NCI-H1417 (cell line): ENCODE data around the gene PDE4D.
"Not testable (repeated sequence)": the region's sequence is repeated elsewhere in the genome, so short reads cannot be mapped to it uniquely, and the experiment has no call there.

Experiments used
- DNase-seq, 3 experiments: peaks; one replicate each; lab custom pipeline; 2025; lab: John Stamatoyannopoulos, UW

The PDE4D gene

DNA sequence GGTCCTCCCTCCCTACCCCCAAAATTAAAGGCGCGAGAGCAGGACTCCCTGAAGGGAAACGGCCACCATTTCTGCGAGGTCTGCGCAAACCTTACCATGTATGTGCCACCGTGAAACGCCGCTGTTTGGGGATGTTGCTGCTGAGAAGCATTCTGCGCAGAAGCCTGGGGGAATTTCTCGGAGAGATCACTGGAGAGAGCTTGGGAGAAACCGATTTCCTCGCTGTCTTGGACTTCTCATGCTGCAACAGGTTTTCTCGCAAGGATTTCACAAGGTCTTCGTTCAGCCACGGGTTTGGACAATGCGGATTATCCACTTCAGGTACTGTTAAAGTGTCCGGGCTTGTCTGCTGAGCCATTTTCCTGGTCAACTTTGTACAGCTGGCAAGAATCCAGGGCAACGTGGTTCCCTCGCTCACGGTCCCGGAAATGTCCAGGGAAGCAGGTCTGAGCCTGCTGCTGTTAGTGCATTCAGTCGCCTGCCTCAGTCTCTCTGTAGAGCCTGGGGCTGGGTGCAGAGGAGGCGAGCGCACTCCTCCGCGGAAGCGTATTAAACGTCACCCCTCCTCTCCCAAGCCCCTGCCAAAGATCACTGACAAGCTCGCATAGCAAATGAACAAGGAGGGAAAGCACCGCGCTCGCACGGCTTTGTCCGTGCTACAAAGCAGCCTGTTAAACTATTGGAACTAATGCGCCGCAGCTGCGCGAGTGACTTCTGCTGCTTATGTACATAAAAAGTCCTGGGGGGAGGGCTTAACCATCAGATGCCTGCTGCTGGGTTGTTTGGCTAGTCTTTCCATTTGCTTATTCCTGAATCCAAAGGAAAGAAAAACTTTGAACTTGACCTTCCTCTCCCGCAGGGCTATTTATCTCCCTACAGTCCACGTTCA lies 125.1 kb downstream of the PDE4D start:
- DNase-seq, result peak; percentile 42 to 93 (median 81)

GRCh38 chr5:59767681-59768151 lies 125.8 kb downstream of the PDE4D start:
- peak in 1 of 3 experiments; percentile 38 for DNase-seq

DNA sequence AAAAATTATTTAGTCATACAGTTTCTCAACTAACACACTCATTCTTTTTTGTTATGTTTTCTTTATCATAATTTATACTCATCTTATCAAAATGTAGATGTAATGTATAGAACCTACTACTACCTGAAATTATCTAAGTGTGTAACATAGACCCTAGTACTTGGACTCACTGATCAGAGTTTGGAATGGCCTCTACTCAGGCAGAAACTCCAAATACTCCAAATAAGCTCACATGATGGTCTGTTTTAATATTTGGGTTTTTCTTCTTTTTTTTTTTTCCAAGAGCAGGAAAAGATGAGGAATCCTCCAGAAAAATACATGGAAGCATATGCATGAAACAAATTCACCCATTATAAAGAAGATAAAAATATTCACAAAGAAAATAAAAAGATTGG lies 126.3 kb downstream of the PDE4D start:
- no peak for DNase-seq

DNA sequence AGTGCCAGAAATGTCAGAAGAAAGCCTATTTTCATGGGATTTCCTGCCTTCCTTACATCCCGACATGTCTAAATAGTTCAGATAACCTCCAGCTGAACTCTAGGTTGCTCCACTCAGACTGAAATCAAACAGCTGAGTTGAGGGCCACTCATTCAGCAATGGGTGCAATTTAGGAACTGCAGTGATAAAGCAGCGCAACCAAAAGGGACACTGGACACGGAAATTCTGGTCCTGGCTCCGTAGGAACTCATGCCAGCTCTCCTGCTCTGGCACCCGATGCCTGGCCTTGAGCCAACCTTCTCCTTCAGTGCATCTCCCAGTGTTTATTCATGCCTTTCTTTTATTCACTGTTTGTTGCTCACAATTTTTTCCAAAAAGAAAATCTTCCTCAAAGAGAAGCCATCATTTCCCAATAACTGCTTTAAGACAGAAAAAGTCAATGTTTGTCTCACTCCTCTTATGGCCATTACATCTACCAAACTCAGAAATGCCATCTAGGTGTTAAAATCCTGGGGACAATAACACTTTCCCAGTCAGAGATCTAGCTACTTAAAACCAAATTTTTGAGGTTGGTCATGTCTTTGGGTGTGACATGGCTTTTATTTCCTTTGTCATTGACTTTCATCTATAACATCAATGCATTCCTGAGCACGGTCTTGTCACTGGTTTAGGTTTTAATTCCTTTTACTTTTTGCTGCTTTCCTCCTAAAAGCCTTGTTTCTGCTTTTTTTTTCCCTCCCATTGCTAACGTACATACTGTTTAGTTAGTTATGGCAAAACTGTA lies 126.9 kb downstream of the PDE4D start:
- DNase-seq, result peak in 2 of 3 experiments; percentile 10

DNA sequence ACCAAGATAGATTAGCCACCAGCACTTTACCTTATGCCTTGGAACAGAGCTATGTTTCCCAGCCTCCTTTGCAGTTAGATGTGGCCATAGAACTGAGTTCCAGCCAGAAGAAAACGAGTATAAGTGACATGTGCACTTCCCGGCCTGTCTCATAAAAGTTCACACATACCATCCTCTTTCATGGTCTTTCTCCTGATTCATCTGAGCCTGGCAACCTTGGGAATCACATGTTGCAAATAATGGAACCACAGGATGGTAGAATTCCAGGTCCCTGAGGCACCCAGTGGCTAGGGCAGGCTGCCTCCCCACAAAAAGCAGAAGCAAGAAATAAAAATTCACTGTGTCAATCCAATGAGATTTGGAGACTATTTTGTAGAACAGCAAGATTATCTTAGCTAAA lies 128.1 kb downstream of the PDE4D start:
- no peak for DNase-seq

- DNase-seq, result peak in 1 of 3 experiments; percentile 22
Measured at GRCh38 chr5:59764361-59764760, 129.2 kb downstream of the PDE4D start.

- DNase-seq, result no peak
Measured at GRCh38 chr5:59763541-59763940, 130.0 kb downstream of the PDE4D start.

DNA sequence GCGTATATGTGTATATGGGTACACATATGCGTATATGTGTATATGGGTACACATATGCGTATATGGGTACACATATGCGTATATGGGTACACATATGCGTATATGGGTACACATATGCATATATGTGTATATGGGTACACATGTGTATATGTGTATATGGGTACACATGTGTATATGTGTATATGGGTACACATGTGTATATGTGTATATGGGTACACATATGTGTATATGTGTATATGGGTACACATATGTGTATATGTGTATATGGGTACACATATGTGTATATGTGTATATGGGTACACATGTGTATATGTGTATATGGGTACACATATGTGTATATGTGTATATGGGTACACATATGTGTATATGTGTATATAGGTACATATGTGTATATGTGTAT lies 131.3 kb downstream of the PDE4D start:
- not testable (repeated sequence) for DNase-seq

DNA sequence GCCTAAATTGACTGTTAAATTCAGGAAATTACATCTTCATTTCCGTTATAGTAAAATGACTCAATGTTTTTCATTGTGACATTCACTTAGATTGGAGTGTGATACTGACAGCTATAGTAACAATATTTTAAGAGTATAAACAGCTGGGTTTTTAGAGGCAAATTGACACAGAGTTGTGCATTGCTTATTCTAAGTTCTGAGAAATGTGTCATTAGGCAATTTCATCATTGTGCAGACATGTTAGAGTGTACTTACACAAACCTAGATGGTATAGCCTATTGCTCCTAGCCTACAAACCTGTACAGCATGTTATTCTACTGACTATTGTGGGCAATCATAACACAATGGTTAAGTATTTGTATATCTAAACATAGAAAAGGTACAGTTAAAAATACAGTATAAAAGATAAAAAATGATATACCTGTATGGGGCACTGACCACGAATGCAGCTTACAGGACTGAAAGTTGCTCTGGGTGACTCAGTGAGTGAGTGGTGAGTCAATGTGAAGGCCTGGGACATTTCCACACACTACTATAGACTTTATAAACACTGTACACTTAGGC lies 132.7 kb downstream of the PDE4D start:
- no peak for DNase-seq

GRCh38 chr5:59759600-59760351 lies 133.8 kb downstream of the PDE4D start:
- no peak for DNase-seq

- no peak for DNase-seq
Measured at GRCh38 chr5:59758566-59758965, 135.0 kb downstream of the PDE4D start.

GRCh38 chr5:59757442-59757841 lies 136.1 kb downstream of the PDE4D start:
- DNase-seq, result peak in 1 of 3 experiments; percentile 16

GRCh38 chr5:59756373-59757035 lies 137.0 kb downstream of the PDE4D start:
- DNase-seq, result no peak

GRCh38 chr5:59755476-59755875 lies 138.1 kb downstream of the PDE4D start:
- DNase-seq, result peak in 1 of 3 experiments; percentile 55

DNA sequence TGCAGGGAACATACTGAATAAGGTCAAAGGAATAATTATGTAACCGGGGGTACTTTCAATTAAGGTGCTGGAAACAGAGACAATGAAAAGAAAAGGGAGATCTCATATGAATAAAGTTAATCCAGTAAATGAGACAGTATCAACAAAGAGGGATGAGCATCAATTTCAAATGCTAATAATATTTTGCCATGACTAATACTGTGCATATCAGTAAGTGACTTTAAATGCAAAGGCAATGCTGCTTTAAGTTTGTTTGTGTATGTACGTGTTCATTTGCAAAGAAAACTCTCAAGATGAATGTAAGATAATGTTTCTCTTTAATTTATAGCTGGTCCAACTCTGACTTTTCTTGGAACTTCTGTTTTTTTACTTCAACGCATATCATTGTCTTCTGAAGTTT lies 139.9 kb downstream of the PDE4D start:
- DNase-seq, result no peak

- no peak for DNase-seq
Measured at GRCh38 chr5:59749782-59750520, 143.6 kb downstream of the PDE4D start.

DNA sequence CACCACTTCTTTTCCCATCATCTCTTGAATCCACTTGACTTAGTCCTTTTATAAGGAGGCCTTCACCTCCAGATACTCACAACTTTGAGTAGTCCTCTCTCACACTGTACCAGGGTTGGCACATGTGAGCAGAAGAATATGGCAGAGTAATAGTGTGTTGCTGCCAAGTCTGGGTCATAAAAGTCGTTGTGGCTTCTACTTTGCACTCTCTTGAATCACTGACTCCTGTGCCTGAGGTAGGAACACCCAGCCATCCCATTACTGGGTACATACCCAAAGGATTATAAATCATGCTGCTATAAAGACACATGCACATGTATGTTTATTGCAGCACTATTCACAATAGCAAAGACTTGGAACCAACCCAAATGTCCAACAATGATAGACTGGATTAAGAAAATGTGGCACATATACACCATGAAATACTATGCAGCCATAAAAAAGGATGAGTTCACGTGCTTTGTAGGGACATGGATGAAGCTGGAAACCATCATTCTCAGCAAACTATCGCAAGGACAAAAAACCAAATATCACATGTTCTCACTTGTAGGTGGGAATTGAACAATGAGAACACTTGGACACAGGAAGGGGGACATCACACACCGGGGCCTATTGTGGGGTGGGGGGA lies 145.4 kb downstream of the PDE4D start:
- not testable (repeated sequence) for DNase-seq

DNA sequence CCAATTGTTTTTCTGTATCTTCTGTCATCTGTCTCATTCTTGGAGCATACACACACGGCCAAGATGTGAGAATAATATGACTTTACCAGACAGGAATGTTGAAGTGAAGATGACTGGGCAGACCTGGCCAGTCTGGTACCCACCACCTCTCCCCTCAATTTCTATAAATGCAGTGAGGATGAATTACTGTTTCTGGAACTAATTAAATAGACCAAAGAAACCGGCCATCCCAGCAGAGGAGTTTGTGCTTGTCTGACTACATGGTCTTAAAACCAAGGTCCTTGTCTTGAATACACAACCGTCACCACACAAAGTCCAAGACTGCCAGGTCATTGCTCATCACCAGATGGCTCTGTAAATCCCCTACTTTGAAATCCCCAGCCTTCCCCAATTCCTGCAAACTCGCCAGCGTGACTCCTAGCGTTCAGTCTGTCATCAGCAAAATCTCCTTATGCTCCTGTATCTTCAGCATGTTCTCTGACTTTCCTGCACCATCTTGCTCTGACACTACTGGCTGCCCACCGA lies 147.2 kb downstream of the PDE4D start:
- DNase-seq, result no peak

DNA sequence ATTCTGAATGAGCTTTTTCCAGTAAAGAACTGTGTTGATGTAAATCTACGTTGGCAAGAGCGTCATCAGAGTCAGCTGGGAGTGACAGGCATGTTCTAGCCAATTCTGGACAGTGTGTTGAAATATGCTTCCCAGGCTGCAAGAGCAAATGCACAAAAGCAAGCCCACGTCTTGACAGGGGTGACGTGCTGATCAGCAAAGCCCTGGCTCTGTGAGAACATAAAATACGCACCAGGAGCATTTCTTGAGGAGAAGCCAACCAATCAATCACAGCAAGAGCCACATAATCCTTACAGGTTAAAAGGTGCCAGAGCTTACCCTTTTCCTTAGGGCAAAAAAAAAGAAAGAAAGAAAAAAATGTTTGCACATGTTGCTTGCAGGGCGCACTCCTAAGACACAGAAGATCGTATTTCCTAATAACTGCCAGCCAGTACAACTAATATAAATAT lies 148.1 kb downstream of the PDE4D start:
- DNase-seq, result peak in 1 of 3 experiments; percentile 6
